GM19324 (cell line): ENCODE measurements around the gene ZNF503.
"Not testable (repeated sequence)": the region's sequence is repeated elsewhere in the genome, so short reads cannot be mapped to it uniquely, and the experiment has no call there.

Source experiments
- ATAC-seq: cut with Tn5 transposase; IDR thresholded peaks from one replicate; pipeline ENCODE4 v1.9.1; 2021; ENCODE audit warnings: mild to moderate bottlenecking, moderate library complexity; ENCODE audit not compliant: unreplicated experiment, low FRiP score

Gene ZNF503

DNA sequence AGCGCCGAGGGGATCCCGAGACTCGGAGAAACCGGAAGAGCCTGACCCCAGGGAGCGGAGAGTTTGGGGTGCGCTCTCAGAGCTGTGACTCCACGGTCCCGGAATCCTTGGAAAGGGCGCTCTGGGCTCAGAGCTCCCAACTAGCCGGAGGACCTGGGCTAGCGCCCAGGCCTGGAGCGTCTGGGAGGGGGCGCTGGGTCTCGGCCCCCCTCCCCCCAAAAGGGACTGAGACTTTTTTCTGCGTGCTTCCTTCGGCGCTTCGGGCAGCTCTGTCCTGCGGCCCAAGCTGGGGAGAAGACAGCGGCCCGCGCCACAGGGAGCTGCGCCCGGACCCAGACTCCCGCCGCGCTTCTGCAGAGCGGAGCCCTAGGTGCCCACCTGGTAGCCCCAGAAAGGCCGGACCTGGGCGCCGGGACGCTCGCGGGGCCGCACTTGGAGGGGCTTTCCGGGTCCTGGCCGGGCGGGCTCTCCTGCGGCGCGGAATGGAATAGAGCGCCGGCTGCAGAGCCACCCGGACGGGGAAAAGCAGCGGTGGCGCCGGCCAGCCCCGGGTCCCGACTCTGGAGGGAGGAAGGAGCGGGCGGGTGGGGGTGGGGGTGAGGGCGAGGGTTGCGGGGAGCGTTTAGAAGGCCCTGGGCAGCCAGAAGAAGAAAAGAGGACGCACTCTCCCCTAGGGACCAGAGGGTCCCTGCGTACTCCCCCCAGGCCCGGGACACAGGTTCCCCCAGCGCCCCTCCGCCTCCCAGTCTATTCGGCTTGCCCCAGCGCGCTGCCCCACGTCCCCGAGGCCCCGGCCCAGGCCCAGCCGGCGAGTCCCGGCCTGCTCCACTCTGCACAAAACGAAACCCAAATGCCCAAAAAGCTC, 4.7 kb downstream of the ZNF503 start:
- ATAC-seq = no peak

DNA sequence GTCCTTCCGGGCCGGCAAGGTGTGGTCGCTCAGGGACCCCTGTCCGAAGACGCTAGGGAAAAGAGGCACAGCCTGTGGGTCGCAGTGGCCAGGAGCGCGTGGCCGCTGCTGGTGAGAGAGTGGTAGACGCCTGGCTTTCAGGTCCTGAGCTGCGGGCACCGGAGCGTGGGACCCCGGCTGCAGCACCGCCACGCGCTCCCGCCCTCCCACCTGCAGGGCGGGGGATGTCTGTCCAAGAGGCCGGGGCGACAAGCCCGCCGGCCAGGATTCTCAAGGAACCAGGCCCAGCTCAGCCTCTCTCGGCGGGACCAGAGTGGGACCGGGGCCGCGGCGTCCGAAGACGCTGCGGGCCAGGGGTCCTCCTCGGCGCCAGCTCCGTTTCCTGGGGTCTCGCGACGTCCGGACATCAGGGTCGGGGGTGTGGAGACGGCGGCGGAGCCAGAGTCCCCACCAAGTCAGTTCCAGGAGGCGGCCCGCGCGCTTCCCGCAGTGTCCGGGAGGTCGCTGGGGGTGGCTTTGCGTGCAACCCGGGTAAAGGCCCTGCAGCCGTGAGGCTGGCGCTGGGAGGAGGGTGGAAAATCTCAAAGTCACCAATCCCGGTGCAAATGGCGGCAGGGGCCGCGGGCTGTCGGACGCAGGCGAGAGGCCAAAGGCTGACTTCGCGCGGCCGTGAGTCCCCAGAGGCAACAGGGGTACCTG, 5.5 kb downstream of the ZNF503 start:
- ATAC-seq = no peak

DNA sequence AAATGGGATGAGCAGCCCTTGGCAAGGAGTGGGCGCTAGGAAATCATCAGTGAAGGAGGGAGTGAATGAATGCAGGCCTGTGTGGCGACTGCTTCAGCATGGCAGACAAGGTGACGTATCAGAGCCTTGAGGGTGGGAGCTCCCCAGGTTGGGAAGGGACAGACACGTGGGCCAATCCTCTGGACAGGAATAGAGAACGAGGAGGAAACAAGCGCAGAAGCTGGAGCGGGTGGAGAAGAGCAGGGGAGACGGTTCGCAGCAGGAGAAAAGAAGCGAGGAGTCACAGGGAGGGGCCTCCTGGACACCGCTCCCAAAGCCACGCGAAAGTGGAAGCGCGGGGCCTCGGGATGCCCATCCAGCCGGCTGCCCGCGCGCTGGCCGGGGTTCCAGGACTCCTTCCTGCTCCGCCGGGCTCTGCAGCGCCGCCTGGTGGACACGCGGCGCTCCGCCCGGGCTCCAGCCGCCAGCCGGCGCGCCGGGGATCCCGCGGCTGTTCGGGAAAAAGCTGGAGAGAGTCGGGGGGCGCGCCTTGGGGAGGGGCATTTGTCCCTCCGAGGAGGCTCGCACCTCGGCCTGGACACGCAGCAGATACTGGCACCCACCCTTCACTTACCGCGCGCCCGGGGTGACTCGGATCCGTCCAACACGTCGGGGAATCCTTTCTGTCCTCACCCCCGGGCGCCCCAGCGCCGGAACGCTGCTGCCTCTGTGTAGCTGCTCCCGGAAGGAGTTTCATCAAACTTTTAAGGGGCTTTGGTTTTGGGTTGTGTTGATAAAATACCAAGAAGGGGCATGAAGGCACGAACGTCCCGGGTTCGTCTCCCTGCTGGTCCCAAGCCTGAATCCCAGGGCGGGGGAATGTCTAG, 6.3 kb downstream of the ZNF503 start:
- no peak for ATAC-seq

DNA sequence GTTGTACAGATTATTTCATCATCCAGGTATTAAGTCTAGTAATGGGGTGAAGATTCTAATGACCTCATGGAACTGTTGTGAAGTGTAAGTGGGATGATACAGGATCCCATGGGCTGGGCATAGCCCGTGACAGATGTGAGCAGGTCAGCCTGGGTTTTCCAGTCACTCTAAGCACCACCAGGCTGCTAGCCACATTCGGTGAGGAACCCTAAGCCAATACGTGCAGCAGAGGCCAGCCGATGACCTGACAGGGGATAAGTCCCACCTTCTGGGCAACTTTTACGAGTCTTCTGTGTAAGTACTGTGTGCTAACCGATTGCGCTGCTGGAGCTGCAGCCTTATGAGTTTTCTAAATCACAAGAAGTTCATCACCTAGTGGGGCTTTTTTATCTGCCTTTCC, 7.3 kb downstream of the ZNF503 start:
- ATAC-seq = no peak

DNA sequence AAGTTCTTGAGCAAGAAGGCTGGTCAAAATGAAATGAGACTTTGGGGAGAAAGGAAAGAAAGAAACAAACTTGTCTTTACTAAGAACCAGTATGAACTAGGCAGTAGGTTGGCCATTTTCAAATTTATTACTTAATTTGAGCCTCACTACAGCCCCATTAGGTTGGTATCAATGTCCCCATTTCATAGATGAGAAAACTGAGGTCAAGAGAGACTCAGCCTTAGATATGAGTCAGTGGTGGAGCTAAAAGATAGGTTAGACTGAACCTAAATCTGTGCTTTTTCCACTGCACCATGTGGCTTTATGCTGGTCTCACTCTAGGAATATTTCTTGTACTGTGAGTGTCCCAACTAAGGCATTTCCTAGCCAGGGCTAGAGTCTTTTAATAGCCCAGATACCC, 8.8 kb downstream of the ZNF503 start:
- no peak for ATAC-seq

DNA sequence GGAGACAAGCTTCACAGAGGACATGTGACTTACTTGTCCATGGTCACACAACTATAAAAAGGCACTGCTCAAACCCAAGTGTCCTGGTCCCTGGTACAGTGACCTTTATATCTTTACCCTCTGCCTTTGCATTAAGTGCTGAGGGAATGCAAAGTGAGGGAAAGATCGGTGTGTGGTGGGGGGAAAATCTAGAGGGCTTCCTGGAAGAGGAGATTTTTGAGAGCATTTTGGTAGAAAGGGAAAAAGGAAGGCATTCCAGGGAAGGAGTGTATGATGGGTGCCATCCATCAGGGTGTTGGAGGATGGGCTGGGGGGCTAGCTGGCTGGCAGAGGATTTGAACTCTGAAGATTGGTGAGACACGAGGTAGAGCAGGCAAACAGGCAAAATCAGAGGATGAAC, 9.3 kb downstream of the ZNF503 start:
- no peak for ATAC-seq

DNA sequence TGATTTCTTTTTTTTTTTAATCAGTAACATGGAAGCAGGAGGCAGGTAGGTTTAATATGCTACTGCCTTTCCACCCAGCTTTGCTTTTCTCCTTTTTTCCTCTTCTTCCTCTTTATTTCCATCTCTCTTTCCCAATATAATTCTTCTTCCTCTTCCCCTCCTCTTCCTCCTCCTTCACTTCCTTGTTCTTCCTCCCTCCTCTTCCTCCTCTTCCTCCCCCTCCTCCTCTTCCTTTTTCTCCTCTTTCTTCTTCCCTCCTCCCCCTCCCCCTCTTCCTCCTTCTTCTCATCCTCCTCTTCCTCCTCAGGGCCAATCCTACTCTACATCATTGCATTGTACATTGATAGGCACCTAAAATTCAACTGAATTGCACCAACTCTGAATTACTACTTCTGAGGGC, 11.4 kb downstream of the ZNF503 start:
- no peak for ATAC-seq

DNA sequence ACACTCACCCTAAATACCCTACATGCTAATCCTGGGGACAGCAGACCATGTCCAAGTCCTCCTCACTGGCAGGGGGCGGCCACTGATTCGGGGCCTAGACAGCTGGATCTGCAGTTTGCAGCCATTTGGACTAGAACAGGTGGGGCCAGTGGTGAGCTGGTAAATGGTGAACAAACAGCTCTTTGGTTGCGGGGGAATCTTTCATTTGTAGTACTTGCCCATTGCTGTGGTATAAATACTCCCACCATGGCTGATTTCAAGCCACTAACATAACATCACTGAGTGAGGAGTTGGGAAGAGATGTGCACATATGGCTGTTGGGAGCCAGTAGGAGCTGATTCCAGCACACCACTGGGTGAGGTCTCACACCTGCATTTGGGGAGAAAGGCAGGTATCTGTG, 13.5 kb downstream of the ZNF503 start:
- no peak for ATAC-seq

DNA sequence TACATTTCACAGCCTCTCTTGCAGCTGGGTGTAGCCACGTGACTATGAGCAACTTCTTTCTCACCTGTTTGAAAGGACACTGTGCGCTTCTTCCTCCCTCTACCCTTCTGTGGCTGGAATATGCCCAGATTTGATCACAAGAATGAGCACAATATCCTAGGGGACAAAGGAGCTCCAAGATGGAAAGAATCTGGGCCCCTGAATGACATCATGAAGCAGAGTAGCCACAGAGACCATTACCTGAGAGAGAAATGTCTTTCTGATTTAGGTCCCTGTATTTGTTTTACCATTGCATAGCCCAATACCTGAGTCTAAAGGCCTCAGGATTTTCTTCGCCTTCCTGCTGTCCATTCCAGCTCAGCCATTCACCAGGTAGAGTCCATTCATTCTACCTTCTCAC, 15.4 kb downstream of the ZNF503 start:
- no peak for ATAC-seq

DNA sequence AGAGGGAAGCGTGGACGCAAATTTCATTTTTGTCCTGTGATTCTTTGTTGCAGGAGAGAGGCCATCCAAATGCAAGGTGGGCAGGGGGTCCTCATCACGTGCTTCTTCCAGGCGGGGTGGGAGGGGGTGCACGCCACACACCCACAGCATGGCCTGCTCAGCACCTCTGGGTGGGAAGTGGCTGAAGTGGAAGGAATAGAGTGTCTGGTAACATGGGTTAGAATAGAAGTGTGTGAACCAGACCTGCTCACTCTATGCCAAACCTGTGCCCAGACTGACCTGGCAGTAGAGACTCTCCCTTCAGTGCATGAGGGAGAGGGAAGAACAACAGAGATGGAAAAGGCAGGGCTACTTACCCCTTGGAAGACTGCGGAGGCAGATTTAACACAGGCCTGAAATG, 21.7 kb downstream of the ZNF503 start:
- no peak for ATAC-seq

DNA sequence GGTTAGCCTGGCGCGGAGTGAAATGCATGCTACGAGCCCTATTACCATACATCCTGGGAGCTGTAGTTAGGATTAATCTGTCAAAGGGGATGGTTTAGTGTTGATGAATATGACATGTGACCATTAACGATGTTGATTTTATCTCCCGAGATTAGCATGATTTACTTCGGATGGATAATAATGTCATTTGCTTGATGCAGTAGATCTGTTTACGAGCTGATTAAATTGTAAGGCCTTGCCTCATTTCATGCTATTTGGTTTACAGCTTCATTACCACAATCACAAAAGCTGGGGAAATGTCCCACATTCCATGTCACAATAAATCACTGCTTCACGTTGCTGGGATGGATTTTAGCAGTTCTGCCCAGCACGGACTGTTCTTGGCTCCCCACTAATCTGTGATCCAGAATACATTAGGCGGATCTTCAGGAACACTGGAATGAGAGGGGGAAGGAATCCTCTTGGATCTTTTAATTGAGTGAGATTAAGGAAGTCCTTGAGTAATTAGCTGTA, 22.3 kb downstream of the ZNF503 start:
- ATAC-seq = no peak

DNA sequence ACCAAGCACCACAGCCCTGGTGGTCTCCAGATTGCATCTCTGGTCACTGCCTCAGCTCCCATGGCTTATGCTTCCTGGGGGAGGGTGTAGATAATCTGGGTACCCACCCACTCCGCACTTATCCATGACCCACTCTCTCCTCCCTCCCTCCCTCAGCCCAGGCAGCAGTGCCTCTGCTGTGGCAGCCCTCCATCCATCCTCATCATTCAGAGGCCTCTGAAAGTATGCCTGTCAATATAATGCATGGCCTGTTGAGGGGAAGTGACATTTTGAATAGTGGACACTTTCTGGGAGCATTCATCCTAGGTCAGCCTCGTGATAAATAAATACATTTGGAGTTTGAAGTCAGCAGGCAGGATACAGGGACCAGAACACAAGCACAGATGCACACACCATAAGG, 23.2 kb downstream of the ZNF503 start:
- ATAC-seq = no peak

DNA sequence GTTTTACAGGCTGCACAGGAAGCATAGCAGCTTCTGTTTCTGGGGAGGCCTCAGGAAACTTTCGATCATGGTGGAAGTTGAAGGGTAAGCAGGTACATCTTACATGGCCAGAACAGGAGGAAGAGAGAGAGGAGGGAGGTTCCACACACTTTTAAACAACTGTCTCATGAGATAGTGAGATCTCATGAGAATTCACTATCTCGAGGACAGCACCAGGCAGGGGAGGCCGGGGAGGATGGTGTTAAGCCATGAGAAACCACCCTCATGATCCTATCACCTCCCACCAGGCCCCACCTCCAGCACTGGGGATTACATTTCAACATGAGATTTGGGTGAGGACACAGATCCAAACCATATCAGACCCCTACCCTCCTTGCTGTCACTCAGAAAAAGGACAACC, 23.7 kb downstream of the ZNF503 start:
- no peak for ATAC-seq

DNA sequence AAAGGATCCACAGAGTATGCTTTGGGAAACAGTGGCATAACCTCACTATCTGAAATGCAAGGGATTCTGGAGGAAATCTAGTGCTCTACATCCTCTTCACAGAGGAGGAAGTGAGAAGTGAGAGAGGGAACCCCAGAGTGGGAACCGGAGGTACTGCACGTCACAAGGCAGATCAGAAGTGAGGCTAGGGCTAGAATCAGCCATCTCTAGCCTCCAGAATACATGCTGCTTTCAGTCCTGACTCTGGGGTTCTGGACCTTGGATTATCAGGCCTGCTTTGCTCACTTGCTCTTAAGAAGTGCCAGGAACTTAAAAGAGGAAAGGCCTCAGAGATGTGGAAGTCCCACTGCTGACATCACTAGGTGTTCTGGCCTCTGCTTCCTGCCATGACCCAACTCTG, 25.7 kb downstream of the ZNF503 start:
- ATAC-seq = no peak

DNA sequence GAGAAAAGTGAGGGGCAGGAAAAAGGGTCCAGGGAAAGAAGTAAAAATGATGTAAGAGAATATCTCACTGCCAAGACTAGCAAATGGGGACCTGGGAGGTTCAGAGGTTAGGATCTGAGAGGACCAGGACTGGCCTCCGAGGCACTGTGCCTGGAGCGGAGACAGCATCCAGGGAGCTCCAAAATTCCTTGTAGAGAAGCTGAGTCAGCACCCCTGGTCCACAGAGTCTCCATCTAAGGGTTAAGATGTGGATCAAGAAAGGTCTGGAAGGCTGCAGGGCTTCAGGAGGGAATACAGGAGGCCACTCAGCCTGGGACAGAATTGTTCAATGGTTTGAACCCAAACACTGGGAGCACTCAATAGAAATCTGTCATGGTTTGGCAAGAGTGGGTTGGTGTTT, 30.6 kb downstream of the ZNF503 start:
- ATAC-seq = no peak

DNA sequence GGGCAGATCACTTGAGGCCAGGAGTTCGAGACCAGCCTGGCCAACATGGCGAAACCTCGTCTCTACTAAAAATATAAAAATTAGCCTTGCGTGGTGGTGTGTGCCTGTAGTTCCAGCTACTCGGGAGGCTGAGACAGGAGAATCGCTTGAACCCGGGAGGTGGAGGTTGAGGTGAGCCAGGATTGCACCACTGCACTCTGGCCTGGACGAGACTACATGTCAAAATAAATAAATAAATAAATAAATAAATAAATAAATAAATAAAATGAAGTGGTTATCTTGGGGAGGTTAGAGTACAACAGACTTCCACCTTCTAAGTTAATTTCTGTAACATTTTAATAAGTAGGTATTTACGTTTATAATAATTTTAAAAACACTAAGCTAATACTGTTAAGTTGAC, 31.7 kb downstream of the ZNF503 start:
- ATAC-seq = not testable (repeated sequence)

DNA sequence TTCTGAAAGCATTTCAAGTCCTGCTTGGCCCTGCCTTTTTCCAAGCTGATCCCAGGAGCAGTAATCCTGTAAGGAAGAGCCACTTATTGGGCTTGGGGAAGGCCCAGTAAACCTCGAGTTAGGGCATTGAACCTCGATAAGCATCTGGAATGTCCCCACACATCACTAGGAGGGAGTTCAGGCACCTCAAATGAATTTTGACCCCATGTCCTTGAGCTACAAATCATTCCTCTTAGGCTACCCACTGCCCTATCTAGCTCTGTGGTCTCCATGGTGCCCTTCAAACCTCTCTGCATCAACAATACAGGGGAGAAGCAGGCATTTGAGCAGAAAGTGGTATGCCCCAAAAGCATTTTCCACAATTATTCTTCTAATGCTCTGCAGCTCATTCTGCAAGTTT, 33.7 kb downstream of the ZNF503 start:
- no peak for ATAC-seq

DNA sequence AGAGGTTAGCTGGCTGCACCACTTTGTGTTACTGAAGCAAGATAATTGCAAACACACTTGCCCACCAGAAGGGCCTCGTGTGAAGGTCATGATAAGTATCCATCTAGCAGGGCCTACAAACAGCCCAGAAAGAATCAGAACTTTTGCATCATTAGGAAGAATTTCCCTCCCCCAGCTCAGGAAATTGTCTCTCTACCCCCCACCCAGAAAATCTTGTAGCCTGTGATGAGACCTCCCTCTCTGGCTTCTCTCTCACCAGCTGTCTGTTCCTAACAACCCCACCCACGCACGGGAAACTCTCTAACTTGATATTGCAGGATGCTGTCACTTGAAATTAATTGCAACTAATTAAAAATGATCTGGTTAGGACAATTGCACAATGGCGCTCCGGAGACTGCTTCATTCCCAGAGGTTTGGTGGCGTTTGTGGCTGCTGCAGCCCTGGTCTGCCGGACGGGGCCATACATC, 34.5 kb downstream of the ZNF503 start:
- ATAC-seq = no peak

DNA sequence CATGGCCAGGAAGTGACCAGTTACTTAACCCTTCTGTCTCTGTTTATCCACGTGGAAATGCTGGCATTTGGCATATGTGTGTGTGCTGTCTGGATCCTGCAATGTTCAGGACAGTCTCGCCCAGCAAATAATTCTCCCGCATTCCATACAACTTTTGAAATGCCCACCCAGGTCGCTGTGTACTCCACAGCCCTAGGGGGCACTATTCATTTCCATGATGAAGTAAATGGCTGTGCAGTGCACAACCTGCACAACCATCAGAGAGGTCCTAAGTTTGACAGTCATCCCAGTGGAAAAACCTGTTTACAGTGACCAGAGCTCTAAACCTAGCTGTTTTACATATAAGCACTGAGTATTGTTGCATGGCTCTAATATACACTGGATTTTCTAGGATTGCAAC, 38.1 kb downstream of the ZNF503 start:
- ATAC-seq = no peak

DNA sequence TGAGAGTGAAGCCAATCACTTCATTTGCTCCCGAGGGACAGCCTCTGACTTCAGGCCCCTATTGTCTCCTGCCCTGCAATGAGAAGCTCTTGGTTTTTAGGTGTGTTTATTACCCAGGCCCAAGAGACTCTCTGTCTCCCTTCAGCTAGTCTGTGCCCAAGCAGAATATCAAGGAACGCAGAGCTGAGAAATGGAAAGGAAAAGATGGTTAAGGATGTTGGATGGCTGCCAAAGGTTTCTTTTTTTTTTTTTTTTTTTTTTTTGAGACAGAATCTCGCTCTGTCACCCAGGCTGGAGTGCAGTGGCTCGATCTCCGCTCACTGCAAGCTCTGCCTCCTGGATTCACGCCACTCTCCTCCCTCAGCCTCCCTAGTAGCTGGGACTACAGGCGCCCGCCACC, 41.7 kb downstream of the ZNF503 start:
- ATAC-seq = not testable (repeated sequence)
